Gastrocnemius medialis (tissue), 4 donors: Measurements from ENCODE around the gene TUFM. TPM values are rescaled to one million over a fixed set of nuclear protein-coding genes. Genes with fewer than 3 reads are reported as not detected.

Experiments
- ATAC-seq, 2 donors: fragments of 150-250 bp; one replicate each; pipeline ENCODE4 v1.9.1; 2016
- DNase-seq, 2 donors: peaks; one replicate each; pipeline ENCODE4 v3.0.0-alpha.2; 2019
- H3K27ac ChIP-seq, 4 donors: fragments of 200-600 bp; sonication (generic); 1 replicate in 1 of 4; 2 replicates in 3 of 4; pipeline ENCODE4 v1.5.1; 2016 to 2018; ENCODE audit warnings: mild to moderate bottlenecking in 2 of 4, moderate library complexity in 1 of 4
- H3K27me3 ChIP-seq, 3 donors: fragments of 200-600 bp; sonication (generic) in 2 of 3; 1 replicate in 1 of 3; 2 replicates in 2 of 3; pipeline versions ENCODE4 v1.5.1 to v1.6.0; 2016 to 2019; ENCODE audit warnings: mild to moderate bottlenecking in 1 of 3, moderate library complexity in 1 of 3
- H3K36me3 ChIP-seq, 2 donors: fragments of 200-600 bp; sonication (generic) in 1 of 2; one replicate each; pipeline ENCODE4 v1.5.1; 2017 to 2018
- H3K4me1 ChIP-seq, 2 donors: fragments of 200-600 bp; sonication (generic) in 1 of 2; one replicate each; pipeline ENCODE4 v1.5.1; 2016 to 2017; ENCODE audit warnings: mild to moderate bottlenecking in 2 of 2
- H3K4me3 ChIP-seq, 4 donors: fragments of 200-600 bp; sonication (generic) in 3 of 4; 1 replicate in 1 of 4; 2 replicates in 3 of 4; pipeline ENCODE4 v1.5.1; 2016 to 2019; ENCODE audit warnings: mild to moderate bottlenecking in 2 of 4
- H3K9me3 ChIP-seq, 3 donors: fragments of 200-600 bp; sonication (generic) in 2 of 3; 1 replicate in 1 of 3; 2 replicates in 2 of 3; pipeline ENCODE4 v1.5.1; 2016 to 2019
- POLR2A ChIP-seq, 2 donors: fragments of 450-650 bp; IDR thresholded peaks; one replicate each; pipeline ENCODE4 v1.6.1; 2017; ENCODE audit warnings: antibody characterized with exemption in 2 of 2, mild to moderate bottlenecking in 2 of 2, moderate library complexity in 2 of 2
- in situ Hi-C, 4 donors: fragments of 200-750 bp; cut with MboI; loops; one replicate each; pipeline versions ENCODE4 v1.15.0 to v1.8.0; 2017; ENCODE audit warnings: low sequenced_read_pairs in 4 of 4
- intact Hi-C: fragments of 100-400 bp; cut with DNase I; formaldehyde crosslinking; loops from one replicate; pipeline ENCODE4 v1.15.1; 2023; ENCODE audit warnings: low total_unique reads
- total RNA-seq, 4 donors: library from RNA; depleted of rRNA; stranded (reverse); fragments of >200 nt; gene quantifications; one replicate each; pipeline versions ENCODE4 v1.1.0 to v1.2.3, GENCODE V29; 2016
- TF ChIP-seq, protein P1 (sequence below), 5 experiments: fragments of 450-650 bp in 3 of 5; fragments of 200-600 bp in 2 of 5; sonication (generic) in 2 of 5; IDR thresholded peaks in 4 of 5; conservative IDR thresholded peaks in 1 of 5; 1 replicate in 4 of 5; 2 replicates in 1 of 5; pipeline ENCODE4 v1.5.1; 2016 to 2019; ENCODE audit warnings: antibody characterized with exemption in 5 of 5, mild to moderate bottlenecking in 3 of 5, moderate library complexity in 3 of 5

Gene TUFM
- total RNA-seq, 4 donors from 2014 or later: 140 to 196 (median 167) TPM

DNA sequence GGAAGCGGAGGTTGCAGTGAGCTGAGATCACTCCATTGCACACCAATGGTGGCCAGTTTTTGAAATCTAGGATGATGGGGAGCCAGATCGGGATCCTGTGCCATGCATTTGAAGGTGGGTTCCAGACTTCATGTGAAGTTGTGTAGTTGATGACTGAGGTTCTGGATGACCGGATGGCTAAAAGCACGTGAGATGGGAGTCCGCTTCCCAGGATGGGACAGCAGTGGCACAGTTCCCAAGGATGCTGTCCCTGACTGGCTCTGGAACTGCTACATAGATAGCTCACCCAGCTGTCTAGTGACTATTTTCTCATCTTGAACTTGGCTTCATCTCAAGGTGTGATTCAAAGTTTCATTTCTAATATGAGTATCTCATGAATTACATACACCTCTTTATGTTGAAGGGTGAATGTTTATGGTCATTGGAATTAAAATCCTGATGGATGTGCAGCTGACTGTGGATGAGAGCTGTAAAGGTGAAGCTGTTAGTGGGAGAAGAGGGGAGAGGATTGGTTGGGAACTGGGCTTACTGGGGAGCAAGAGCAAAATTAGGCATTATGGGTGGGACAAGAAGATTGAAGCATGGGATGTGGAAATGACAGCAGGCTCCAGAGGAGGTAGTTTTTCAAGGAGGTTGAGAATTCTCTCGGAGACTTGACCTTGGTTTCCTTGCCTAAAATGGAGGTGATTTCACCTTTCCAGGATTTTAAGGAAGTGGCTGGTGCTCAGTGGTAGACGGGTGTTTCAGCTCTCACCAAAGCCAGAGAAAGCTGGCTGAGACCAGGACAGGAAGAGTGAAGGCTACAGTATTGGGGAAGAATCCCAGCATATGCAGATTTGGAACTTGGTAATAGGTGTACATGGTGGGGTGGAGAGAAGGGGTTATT, 8.2 kb downstream of the TUFM start:
- no peak for TF ChIP-seq POLR2A (IDR thresholded peaks at IDR 0.05)
- TF ChIP-seq, protein P1, sequence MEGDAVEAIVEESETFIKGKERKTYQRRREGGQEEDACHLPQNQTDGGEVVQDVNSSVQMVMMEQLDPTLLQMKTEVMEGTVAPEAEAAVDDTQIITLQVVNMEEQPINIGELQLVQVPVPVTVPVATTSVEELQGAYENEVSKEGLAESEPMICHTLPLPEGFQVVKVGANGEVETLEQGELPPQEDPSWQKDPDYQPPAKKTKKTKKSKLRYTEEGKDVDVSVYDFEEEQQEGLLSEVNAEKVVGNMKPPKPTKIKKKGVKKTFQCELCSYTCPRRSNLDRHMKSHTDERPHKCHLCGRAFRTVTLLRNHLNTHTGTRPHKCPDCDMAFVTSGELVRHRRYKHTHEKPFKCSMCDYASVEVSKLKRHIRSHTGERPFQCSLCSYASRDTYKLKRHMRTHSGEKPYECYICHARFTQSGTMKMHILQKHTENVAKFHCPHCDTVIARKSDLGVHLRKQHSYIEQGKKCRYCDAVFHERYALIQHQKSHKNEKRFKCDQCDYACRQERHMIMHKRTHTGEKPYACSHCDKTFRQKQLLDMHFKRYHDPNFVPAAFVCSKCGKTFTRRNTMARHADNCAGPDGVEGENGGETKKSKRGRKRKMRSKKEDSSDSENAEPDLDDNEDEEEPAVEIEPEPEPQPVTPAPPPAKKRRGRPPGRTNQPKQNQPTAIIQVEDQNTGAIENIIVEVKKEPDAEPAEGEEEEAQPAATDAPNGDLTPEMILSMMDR (IDR thresholded peaks at IDR 0.05 in 4 of 5, conservative IDR thresholded peaks at IDR 0.05 in 1 of 5): no peak
- peaks cover 0 to 64% of the 10 kb centered on the region in 2 donors for H3K36me3 ChIP-seq
- in situ Hi-C loops: loop anchor here in 1 of 4 donors (25.0 kb wide), 1 partner anchor 301 kb away; the partner anchor contains the start of gene NUPR1

DNA sequence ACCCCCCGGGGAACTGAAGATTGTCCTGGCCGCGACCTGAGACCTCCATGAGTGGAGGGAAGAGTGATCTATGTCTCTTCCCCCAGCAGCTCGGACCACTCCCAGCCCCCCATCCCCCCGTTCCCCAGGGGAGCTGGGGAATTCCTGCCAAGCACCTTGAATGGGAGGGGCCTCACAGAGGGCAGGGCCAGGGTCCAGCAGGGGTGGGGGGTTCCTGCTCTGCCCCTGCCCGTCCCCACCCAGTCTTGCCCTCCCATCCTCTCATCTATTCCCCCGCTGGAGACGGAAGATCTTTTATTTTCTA, 9.4 kb downstream of the TUFM start:
- intact Hi-C loops: no loop called here
- no peak overlapping the region for H3K4me3 ChIP-seq
- in situ Hi-C loops: loop anchor here in 1 of 4 donors (25.0 kb wide), 1 partner anchor 299 kb away; the partner anchor contains the start of gene NUPR1
- no peak for ATAC-seq
- no peaks in the 10 kb centered on the region for H3K27me3 ChIP-seq
- no peak for DNase-seq
- no peaks in the 10 kb centered on the region for H3K4me1 ChIP-seq
- no peak overlapping the region for H3K27ac ChIP-seq
- H3K36me3 ChIP-seq: peaks cover 0 to 64% of the 10 kb centered on the region in 2 donors
- H3K9me3 ChIP-seq: no peaks in the 10 kb centered on the region
- TF ChIP-seq, protein P1 (IDR thresholded peaks at IDR 0.05 in 4 of 5, conservative IDR thresholded peaks at IDR 0.05 in 1 of 5): no peak

More for the DNA sequence above, 8.2 kb downstream of the TUFM start:
- ATAC-seq: no peak
- no peaks in the 10 kb centered on the region for H3K9me3 ChIP-seq
- no peak overlapping the region for H3K4me3 ChIP-seq
- intact Hi-C loops: no loop called here
- no peak for DNase-seq
- H3K27me3 ChIP-seq: no peaks in the 10 kb centered on the region
- no peak overlapping the region for H3K27ac ChIP-seq
- H3K4me1 ChIP-seq: no peaks in the 10 kb centered on the region

DNA sequence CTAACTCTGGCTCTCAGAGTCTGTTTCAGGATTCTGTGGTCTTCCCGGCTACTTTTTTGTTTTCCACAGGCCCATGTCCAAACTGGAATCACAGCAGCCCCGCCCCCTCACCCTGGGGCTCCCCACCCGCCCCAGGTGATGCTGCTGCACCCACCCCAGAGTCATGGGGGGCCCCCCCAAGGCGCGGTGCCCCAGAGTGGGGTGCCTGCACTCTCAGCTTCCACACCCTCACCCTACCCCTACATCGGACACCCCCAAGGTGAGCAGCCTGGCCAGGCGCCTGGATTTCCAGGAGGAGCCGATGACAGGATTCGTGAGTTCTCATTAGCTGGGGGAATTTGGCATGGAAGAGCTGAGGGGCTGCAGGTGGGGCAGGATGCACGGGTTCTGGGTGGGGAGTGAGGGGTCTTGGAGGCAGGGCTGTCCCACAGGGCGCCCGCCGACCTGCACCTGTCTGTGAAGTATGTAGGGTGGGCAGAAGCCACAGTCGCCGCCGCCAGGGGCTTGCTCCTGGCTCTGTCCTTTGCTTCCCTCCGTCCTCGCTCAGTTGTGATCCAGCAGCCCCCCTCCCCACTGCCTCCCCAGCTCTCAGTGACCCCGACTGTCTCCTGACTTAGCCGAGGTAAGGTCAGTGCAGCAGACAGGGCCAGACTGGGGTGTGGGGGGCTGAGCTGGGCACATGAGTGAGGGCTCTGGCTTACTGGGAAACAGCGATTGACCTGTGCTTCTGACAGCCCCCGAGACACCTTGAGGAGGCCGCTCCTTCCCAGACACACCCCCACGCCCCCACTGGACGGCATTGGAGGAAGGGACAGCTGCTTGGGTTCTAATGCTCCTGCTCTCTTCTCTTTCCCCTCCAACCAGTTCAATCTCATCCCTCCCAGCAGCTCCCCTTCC, 10.0 kb downstream of the TUFM start:
- in situ Hi-C loops: loop anchor here in 1 of 4 donors (25.0 kb wide), 1 partner anchor 299 kb away; the partner anchor contains the start of gene NUPR1
- Histone ChIP-seq H3K36me3 (peaks cover 0 to 64% of the 10 kb centered on the region in 2 donors), H3K4me3 (no peak overlapping the region), H3K9me3 (no peaks in the 10 kb centered on the region), H3K27ac (no peak overlapping the region), H3K4me1 (no peaks in the 10 kb centered on the region), H3K27me3 (no peaks in the 10 kb centered on the region)
- no peak for DNase-seq
- intact Hi-C loops: no loop called here
- ATAC-seq: no peak
- no peak for TF ChIP-seq POLR2A (IDR thresholded peaks at IDR 0.05)
- TF ChIP-seq, protein P1 (IDR thresholded peaks at IDR 0.05 in 4 of 5, conservative IDR thresholded peaks at IDR 0.05 in 1 of 5): no peak

DNA sequence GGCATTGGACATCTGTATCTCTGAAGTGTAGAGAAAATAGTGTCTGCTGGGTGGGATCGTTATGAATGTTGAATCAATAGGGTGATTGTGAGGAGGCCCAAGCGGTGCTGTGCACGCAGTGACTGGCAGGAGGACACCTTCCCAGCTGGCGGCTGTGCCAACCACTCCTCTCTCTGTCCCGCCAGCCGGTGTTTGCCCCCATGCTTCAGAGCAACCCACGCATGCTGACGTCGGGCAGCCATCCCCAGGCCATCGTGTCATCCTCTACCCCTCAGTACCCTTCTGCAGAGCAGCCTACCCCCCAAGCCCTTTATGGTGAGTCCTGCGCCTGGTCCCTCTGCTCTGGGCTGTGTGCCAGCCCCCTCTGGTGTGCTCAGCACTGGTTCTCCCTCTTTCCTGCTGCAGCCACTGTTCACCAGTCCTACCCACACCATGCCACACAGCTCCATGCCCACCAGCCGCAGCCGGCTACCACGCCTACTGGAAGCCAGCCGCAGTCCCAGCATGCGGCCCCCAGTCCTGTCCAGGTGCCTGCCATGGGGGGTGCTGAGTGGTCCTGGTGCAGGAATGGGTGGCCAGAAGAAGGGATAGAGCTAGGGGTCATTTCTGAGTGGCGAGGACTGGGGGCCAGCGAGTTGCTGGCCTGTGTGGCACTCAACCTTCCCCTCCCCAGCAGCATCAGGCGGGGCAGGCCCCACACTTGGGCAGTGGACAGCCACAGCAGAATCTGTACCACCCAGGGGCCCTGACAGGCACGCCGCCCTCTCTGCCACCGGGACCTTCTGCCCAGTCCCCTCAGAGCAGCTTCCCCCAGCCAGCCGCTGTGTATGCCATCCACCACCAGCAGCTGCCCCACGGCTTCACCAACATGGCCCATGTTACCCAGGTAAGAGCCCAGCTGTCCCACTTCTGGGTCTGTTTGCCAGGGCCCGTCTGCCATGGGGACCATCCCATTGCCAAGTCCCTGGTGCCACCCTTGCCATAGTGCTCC, 11.0 kb downstream of the TUFM start:
- Histone ChIP-seq H3K27ac (no peak overlapping the region), H3K4me1 (no peaks in the 10 kb centered on the region), H3K9me3 (no peaks in the 10 kb centered on the region), H3K27me3 (no peaks in the 10 kb centered on the region), H3K4me3 (no peak overlapping the region), H3K36me3 (peaks cover 0 to 71% of the 10 kb centered on the region in 2 donors)
- intact Hi-C loops: no loop called here
- TF ChIP-seq, protein P1 (IDR thresholded peaks at IDR 0.05 in 4 of 5, conservative IDR thresholded peaks at IDR 0.05 in 1 of 5): no peak
- no peak for TF ChIP-seq POLR2A (IDR thresholded peaks at IDR 0.05)
- in situ Hi-C loops: loop anchor here in 1 of 4 donors (25.0 kb wide), 1 partner anchor 298 kb away; the partner anchor contains the start of gene NUPR1
- ATAC-seq (no peak), DNase-seq (no peak)
